Measurements from ENCODE around the gene RNF10. TPM values are rescaled to one million over a fixed set of nuclear protein-coding genes. Genes with fewer than 3 reads are reported as not detected.
"Not testable (repeated sequence)": the region's sequence is repeated elsewhere in the genome, so short reads cannot be mapped to it uniquely, and the experiment has no call there.

Gene RNF10
- polyA plus RNA-seq (55.3 to 160 TPM (median 60.3 TPM) in 3 replicates), polyA minus RNA-seq (160 to 215 TPM (median 165 TPM) in 3 replicates)
- polyA plus RNA-seq (2011; ENCODE audit: low read depth): 117 TPM
- 111 and 126 TPM in 2 replicates for polyA plus RNA-seq (2011; cell fraction: cytosol; rRNA removed)
- polyA plus RNA-seq (2011; cell fraction: nucleus; rRNA removed): 127 and 134 TPM in 2 replicates
- polyA plus RNA-seq (2012; ENCODE audit: low replicate concordance): 146 and 149 TPM in 2 replicates
- polyA minus RNA-seq (2011; cell fraction: cytosol; rRNA and poly(A)+ RNA removed): 150 TPM
- 58.6 and 87.3 TPM in 2 replicates for polyA minus RNA-seq (2011; cell fraction: nucleus; rRNA and poly(A)+ RNA removed)

- H4K20me1 ChIP-seq (ENCODE audit: control insufficient read depth, extremely low read depth, insufficient read depth, low read length): peaks cover 31% of the 10 kb centered on the region
- DNase-seq (ENCODE audit: low read depth, low spot score) (peak; percentile 62), FAIRE-seq (no peak)
- H3K4me2 ChIP-seq (ENCODE audit: control insufficient read depth, extremely low read depth, insufficient read depth, low read depth, low read length): peak within 1 kb of the TSS; percentile 87
- H3K79me2 ChIP-seq (ENCODE audit: control insufficient read depth, insufficient read depth, low read length): peaks cover 51% of the 10 kb centered on the region
- peaks cover 3% of the 10 kb centered on the region for H3K9me1 ChIP-seq (ENCODE audit: control insufficient read depth, extremely low read depth, insufficient read depth, low read length)
- peak within 1 kb of the TSS; percentile 76 for H2AFZ ChIP-seq (ENCODE audit: control insufficient read depth, low read length)
- peaks cover 42% of the 10 kb centered on the region for H3K4me1 ChIP-seq (ENCODE audit: control insufficient read depth, extremely low read depth, insufficient read depth, low read length)
- no peaks in the 10 kb centered on the region for H3K9me3 ChIP-seq (ENCODE audit: control insufficient read depth, low read depth, low read length)
- peak within 1 kb of the TSS; percentile 94 to 99 (median 98) for H3K4me3 ChIP-seq (ENCODE audit: control insufficient read depth in 2 of 3, extremely low read depth in 1 of 3, insufficient read depth in 2 of 3, low read depth in 1 of 3, low read length in 3 of 3)
- no peaks in the 10 kb centered on the region for H3K27me3 ChIP-seq (ENCODE audit: control insufficient read depth, extremely low read depth, insufficient read depth, low read length)
- peak within 1 kb of the TSS; percentile 84 for H3K27ac ChIP-seq (ENCODE audit: control insufficient read depth, insufficient read depth, low read length)
- peak within 1 kb of the TSS; percentile 91 for H3K9ac ChIP-seq (ENCODE audit: control insufficient read depth, extremely low read depth, insufficient read depth, low read length)
- TF ChIP-seq, protein P1, sequence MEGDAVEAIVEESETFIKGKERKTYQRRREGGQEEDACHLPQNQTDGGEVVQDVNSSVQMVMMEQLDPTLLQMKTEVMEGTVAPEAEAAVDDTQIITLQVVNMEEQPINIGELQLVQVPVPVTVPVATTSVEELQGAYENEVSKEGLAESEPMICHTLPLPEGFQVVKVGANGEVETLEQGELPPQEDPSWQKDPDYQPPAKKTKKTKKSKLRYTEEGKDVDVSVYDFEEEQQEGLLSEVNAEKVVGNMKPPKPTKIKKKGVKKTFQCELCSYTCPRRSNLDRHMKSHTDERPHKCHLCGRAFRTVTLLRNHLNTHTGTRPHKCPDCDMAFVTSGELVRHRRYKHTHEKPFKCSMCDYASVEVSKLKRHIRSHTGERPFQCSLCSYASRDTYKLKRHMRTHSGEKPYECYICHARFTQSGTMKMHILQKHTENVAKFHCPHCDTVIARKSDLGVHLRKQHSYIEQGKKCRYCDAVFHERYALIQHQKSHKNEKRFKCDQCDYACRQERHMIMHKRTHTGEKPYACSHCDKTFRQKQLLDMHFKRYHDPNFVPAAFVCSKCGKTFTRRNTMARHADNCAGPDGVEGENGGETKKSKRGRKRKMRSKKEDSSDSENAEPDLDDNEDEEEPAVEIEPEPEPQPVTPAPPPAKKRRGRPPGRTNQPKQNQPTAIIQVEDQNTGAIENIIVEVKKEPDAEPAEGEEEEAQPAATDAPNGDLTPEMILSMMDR (optimal IDR thresholded peaks at IDR 0.05 in 1 of 3, IDR thresholded peaks at IDR 0.05 in 1 of 3, conservative IDR thresholded peaks at IDR 0.05 in 1 of 3; ENCODE audit: extremely low read depth in 1 of 3, insufficient read depth in 2 of 3, low read length in 3 of 3): no peak
- no peak for TF ChIP-seq EZH2 (IDR thresholded peaks at IDR 0.05; ENCODE audit: low read length)
- peaks cover 0 to 20% of the 10 kb centered on the region in 2 experiments for H3K36me3 ChIP-seq (ENCODE audit: control insufficient read depth in 2 of 2, extremely low read depth in 1 of 2, insufficient read depth in 2 of 2, low read length in 2 of 2)
- dilution Hi-C loops (cut with MboI; ENCODE audit: extremely low pct_ligation_motif_present, low sequenced_read_pairs): no loop called here
Measured at GRCh38 chr12:120534203-120534702, at the start of gene RNF10. RNF10 (plus strand) TSS chr12:120534356; CDS start chr12:120534812, 456 bp downstream.

GRCh38 chr12:120485961-120486881 is 47.9 kb upstream of the RNF10 start:
- no peaks in the 10 kb centered on the region for H3K9me3 ChIP-seq (ENCODE audit: control insufficient read depth, low read depth, low read length)
- no peaks in the 10 kb centered on the region for H3K4me1 ChIP-seq (ENCODE audit: control insufficient read depth, extremely low read depth, insufficient read depth, low read length)
- H3K27me3 ChIP-seq (ENCODE audit: control insufficient read depth, extremely low read depth, insufficient read depth, low read length): no peaks in the 10 kb centered on the region
- peaks cover 0 to 6% of the 10 kb centered on the region in 2 experiments for H3K36me3 ChIP-seq (ENCODE audit: control insufficient read depth in 2 of 2, extremely low read depth in 1 of 2, insufficient read depth in 2 of 2, low read length in 2 of 2)
- no peak overlapping the region for H3K9ac ChIP-seq (ENCODE audit: control insufficient read depth, extremely low read depth, insufficient read depth, low read length)
- no peak for FAIRE-seq
- no peak for DNase-seq (ENCODE audit: low read depth, low spot score)
- peaks cover 2% of the 10 kb centered on the region for H3K79me2 ChIP-seq (ENCODE audit: control insufficient read depth, insufficient read depth, low read length)
- H3K27ac ChIP-seq (ENCODE audit: control insufficient read depth, insufficient read depth, low read length): no peak overlapping the region
- no peak overlapping the region for H3K4me2 ChIP-seq (ENCODE audit: control insufficient read depth, extremely low read depth, insufficient read depth, low read depth, low read length)
- dilution Hi-C loops (cut with MboI; ENCODE audit: extremely low pct_ligation_motif_present, low sequenced_read_pairs): no loop called here
- TF ChIP-seq EZH2 (IDR thresholded peaks at IDR 0.05; ENCODE audit: low read length): no peak
- TF ChIP-seq, protein P1 (optimal IDR thresholded peaks at IDR 0.05 in 1 of 3, IDR thresholded peaks at IDR 0.05 in 1 of 3, conservative IDR thresholded peaks at IDR 0.05 in 1 of 3; ENCODE audit: extremely low read depth in 1 of 3, insufficient read depth in 2 of 3, low read length in 3 of 3): no peak
- no peak overlapping the region for H3K4me3 ChIP-seq (ENCODE audit: control insufficient read depth in 2 of 3, extremely low read depth in 1 of 3, insufficient read depth in 2 of 3, low read depth in 1 of 3, low read length in 3 of 3)
- no peak overlapping the region for H2AFZ ChIP-seq (ENCODE audit: control insufficient read depth, low read length)
- H3K9me1 ChIP-seq (ENCODE audit: control insufficient read depth, extremely low read depth, insufficient read depth, low read length): peaks cover 2% of the 10 kb centered on the region
- H4K20me1 ChIP-seq (ENCODE audit: control insufficient read depth, extremely low read depth, insufficient read depth, low read length): peaks cover 2% of the 10 kb centered on the region

DNA sequence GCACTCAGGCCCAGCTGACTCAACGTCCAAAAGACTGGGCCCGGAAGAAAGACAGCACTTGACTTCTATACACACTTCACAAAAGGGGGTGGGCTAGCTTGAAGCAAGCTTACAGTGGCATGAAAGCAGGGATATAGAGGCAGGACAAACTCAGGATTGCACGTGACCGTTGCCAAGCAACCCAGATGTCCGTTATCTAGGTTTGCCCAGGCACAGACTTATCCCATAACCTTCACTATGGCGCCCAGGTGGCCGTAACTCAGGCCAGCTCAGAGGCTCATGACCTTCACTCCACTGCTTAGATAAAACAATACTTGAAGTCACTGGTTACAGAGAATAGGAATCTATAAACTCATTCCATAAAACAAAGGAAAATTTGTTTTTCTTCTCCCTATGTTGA is 46.6 kb upstream of the RNF10 start:
- H2AFZ ChIP-seq (ENCODE audit: control insufficient read depth, low read length); H3K79me2 ChIP-seq (ENCODE audit: control insufficient read depth, insufficient read depth, low read length); H3K9me1 ChIP-seq (ENCODE audit: control insufficient read depth, extremely low read depth, insufficient read depth, low read length); DNase-seq (ENCODE audit: low read depth, low spot score); H3K27me3 ChIP-seq (ENCODE audit: control insufficient read depth, extremely low read depth, insufficient read depth, low read length); H3K4me3 ChIP-seq (ENCODE audit: control insufficient read depth in 2 of 3, extremely low read depth in 1 of 3, insufficient read depth in 2 of 3, low read depth in 1 of 3, low read length in 3 of 3); H3K27ac ChIP-seq (ENCODE audit: control insufficient read depth, insufficient read depth, low read length); H3K4me2 ChIP-seq (ENCODE audit: control insufficient read depth, extremely low read depth, insufficient read depth, low read depth, low read length); dilution Hi-C loops (cut with MboI; ENCODE audit: extremely low pct_ligation_motif_present, low sequenced_read_pairs); H3K9me3 ChIP-seq (ENCODE audit: control insufficient read depth, low read depth, low read length); FAIRE-seq; H3K36me3 ChIP-seq (ENCODE audit: control insufficient read depth in 2 of 2, extremely low read depth in 1 of 2, insufficient read depth in 2 of 2, low read length in 2 of 2); H3K4me1 ChIP-seq (ENCODE audit: control insufficient read depth, extremely low read depth, insufficient read depth, low read length); H4K20me1 ChIP-seq (ENCODE audit: control insufficient read depth, extremely low read depth, insufficient read depth, low read length); H3K9ac ChIP-seq (ENCODE audit: control insufficient read depth, extremely low read depth, insufficient read depth, low read length): not testable (repeated sequence)
